ENCODE results near the gene SLMAP.
"Not testable (repeated sequence)": the region's sequence is repeated elsewhere in the genome, so short reads cannot be mapped to it uniquely, and the experiment has no call there.

Gene SLMAP

DNA sequence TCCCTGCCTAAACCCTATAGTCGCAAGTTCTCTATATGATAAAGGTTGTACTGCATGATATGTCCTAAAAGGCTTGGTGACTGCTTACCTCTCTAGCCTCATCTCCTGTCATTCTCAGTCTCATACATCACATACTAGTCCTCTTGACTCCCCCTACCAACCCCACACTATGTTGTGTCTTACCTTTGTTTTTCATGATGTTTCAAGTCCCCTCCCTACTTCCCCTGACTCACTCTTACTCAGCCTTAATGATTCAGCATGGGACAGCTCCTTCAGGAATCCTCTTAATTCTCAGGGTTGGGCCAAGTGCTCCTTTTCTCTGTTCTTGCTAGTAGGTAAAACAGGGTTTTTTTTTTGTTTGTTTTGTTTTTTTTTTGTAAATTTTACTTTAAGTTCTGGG, 49.6 kb downstream of the SLMAP start:
- H3K14ac ChIP-seq (ENCODE audit: low read length in 2 of 2): no peak overlapping the region
- H3K27me3 ChIP-seq (ENCODE audit: control insufficient read depth in 1 of 2, insufficient read depth in 1 of 2, low read length in 2 of 2): no peaks in the 10 kb centered on the region
- no peak overlapping the region for H4K91ac ChIP-seq (ENCODE audit: low read length)
- H3K9ac ChIP-seq (ENCODE audit: low read length): peak overlapping the region; percentile 23
- H3K18ac ChIP-seq (ENCODE audit: low read depth in 1 of 2, low read length in 2 of 2): no peak overlapping the region
- H2AK5ac ChIP-seq (ENCODE audit: low read length, severe bottlenecking): no peak overlapping the region
- H3K4ac ChIP-seq (ENCODE audit: low read depth in 1 of 2, low read length in 2 of 2): no peak overlapping the region
- H2AFZ ChIP-seq (ENCODE audit: low read depth, low read length): no peak overlapping the region
- peak; percentile 67 for DNase-seq
- no peak overlapping the region for H3K4me2 ChIP-seq (ENCODE audit: low read length, poor library complexity, severe bottlenecking)
- H3K36me3 ChIP-seq (ENCODE audit: control insufficient read depth in 1 of 2, insufficient read depth in 2 of 2, low read depth in 1 of 2, low read length in 2 of 2): no peaks in the 10 kb centered on the region
- peaks cover 5% of the 10 kb centered on the region for H3K4me1 ChIP-seq (ENCODE audit: control insufficient read depth, insufficient read depth, low read depth, low read length)
- H4K8ac ChIP-seq (ENCODE audit: low read length): no peak overlapping the region
- peaks cover 13% of the 10 kb centered on the region for H3K79me1 ChIP-seq (replicated peaks; ENCODE audit: low read length, poor library complexity, severe bottlenecking)
- no peak overlapping the region for H3K27ac ChIP-seq (ENCODE audit: low read length, poor library complexity, severe bottlenecking)
- H2BK120ac ChIP-seq (ENCODE audit: low read depth, low read length): no peak overlapping the region
- no peaks in the 10 kb centered on the region for H3K9me3 ChIP-seq (ENCODE audit: control insufficient read depth, low read length)
- no CpG with 5 or more reads among the region's 1 CpG for WGBS
- H2BK5ac ChIP-seq (ENCODE audit: low read depth, low read length, poor library complexity, severe bottlenecking): no peak overlapping the region
- H3K23ac ChIP-seq (ENCODE audit: low read length in 2 of 2): no peak overlapping the region
- H2BK12ac ChIP-seq (ENCODE audit: low read length in 2 of 2): no peak overlapping the region
- no peak overlapping the region for H2BK15ac ChIP-seq (ENCODE audit: low read depth, poor library complexity, severe bottlenecking)
- H3K4me3 ChIP-seq (ENCODE audit: insufficient read depth in 1 of 2, low read depth in 1 of 2, low read length in 2 of 2): no peak overlapping the region

DNA sequence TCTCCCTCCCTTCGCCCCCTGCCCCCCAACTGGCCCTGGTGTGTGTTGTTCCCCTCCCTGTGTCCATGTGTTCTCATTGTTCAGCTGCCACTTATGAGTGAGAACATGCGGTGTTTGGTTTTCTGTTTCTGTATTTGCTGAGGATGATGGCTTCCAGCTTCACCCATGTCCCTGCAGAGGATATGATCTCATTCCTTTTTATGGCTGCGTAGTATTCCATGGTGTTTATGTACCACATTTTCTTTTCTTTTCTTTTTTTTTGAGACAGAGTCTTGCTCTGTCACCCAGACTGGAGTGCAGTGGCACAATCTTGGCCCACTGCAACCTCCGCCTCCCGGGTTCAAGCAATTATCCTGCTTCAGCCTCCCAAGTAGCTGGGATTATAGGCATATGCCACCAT, 50.1 kb downstream of the SLMAP start:
- H3K18ac ChIP-seq (ENCODE audit: low read depth in 1 of 2, low read length in 2 of 2); H2AFZ ChIP-seq (ENCODE audit: low read depth, low read length); H3K79me1 ChIP-seq (replicated peaks; ENCODE audit: low read length, poor library complexity, severe bottlenecking); H3K4ac ChIP-seq (ENCODE audit: low read depth in 1 of 2, low read length in 2 of 2); H4K91ac ChIP-seq (ENCODE audit: low read length); H4K8ac ChIP-seq (ENCODE audit: low read length); H2BK120ac ChIP-seq (ENCODE audit: low read depth, low read length); H3K27me3 ChIP-seq (ENCODE audit: control insufficient read depth in 1 of 2, insufficient read depth in 1 of 2, low read length in 2 of 2); DNase-seq; H3K4me1 ChIP-seq (ENCODE audit: control insufficient read depth, insufficient read depth, low read depth, low read length); H2BK12ac ChIP-seq (ENCODE audit: low read length in 2 of 2); H3K4me2 ChIP-seq (ENCODE audit: low read length, poor library complexity, severe bottlenecking); H3K9me3 ChIP-seq (ENCODE audit: control insufficient read depth, low read length); H3K23ac ChIP-seq (ENCODE audit: low read length in 2 of 2); H3K4me3 ChIP-seq (ENCODE audit: insufficient read depth in 1 of 2, low read depth in 1 of 2, low read length in 2 of 2); H3K36me3 ChIP-seq (ENCODE audit: control insufficient read depth in 1 of 2, insufficient read depth in 2 of 2, low read depth in 1 of 2, low read length in 2 of 2); H2BK5ac ChIP-seq (ENCODE audit: low read depth, low read length, poor library complexity, severe bottlenecking); H3K14ac ChIP-seq (ENCODE audit: low read length in 2 of 2); H2AK5ac ChIP-seq (ENCODE audit: low read length, severe bottlenecking); H3K9ac ChIP-seq (ENCODE audit: low read length); H2BK15ac ChIP-seq (ENCODE audit: low read depth, poor library complexity, severe bottlenecking); H3K27ac ChIP-seq (ENCODE audit: low read length, poor library complexity, severe bottlenecking): not testable (repeated sequence)
- 97% methylated on average over 4 of the region's 5 CpGs for WGBS

DNA sequence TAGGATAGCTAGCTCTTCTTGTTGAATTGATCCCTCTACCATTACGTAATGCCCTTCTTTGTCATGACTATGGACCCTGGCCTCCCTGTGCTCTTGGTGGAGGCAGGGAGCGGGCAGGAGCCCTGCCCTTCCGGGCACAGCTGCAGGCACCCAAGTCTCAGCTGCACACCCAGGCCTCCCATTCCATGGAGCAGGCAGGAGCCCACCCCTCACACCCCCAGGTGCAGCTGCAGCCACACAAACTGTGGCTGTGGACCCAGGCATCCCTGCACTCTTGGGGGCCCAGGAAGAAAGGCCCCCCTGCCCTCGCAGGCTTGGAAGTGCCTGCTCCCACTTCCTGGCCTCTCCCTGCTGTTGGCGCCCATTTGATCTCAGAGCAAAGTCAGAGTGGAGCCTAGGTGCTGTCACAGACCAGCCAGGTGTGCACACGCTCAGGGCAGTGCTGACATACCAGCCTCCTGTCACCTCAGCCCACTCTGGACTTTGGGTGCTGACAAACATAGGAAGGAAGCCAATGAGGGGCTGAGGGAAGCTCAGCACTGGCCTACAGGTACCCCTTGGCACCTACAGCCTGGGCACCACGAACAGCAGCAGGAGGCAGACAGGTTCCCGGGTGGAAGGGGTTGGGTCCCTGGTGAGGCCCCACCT, 53.0 kb downstream of the SLMAP start:
- no peak overlapping the region for H3K18ac ChIP-seq (ENCODE audit: low read depth in 1 of 2, low read length in 2 of 2)
- no peak overlapping the region for H2BK15ac ChIP-seq (ENCODE audit: low read depth, poor library complexity, severe bottlenecking)
- no peaks in the 10 kb centered on the region for H3K27me3 ChIP-seq (ENCODE audit: control insufficient read depth in 1 of 2, insufficient read depth in 1 of 2, low read length in 2 of 2)
- H2AK5ac ChIP-seq (ENCODE audit: low read length, severe bottlenecking): no peak overlapping the region
- no peak overlapping the region for H3K27ac ChIP-seq (ENCODE audit: low read length, poor library complexity, severe bottlenecking)
- WGBS: 97% methylated on average over 8 of the region's 8 CpGs
- no peak overlapping the region for H3K4me3 ChIP-seq (ENCODE audit: insufficient read depth in 1 of 2, low read depth in 1 of 2, low read length in 2 of 2)
- no peak overlapping the region for H4K8ac ChIP-seq (ENCODE audit: low read length)
- no peak overlapping the region for H3K9ac ChIP-seq (ENCODE audit: low read length)
- no peak overlapping the region for H3K23ac ChIP-seq (ENCODE audit: low read length in 2 of 2)
- H2AFZ ChIP-seq (ENCODE audit: low read depth, low read length): no peak overlapping the region
- H2BK12ac ChIP-seq (ENCODE audit: low read length in 2 of 2): no peak overlapping the region
- no peak for DNase-seq
- no peaks in the 10 kb centered on the region for H3K36me3 ChIP-seq (ENCODE audit: control insufficient read depth in 1 of 2, insufficient read depth in 2 of 2, low read depth in 1 of 2, low read length in 2 of 2)
- H3K4me1 ChIP-seq (ENCODE audit: control insufficient read depth, insufficient read depth, low read depth, low read length): peaks cover 3% of the 10 kb centered on the region
- H3K4ac ChIP-seq (ENCODE audit: low read depth in 1 of 2, low read length in 2 of 2): no peak overlapping the region
- H4K91ac ChIP-seq (ENCODE audit: low read length): no peak overlapping the region
- no peak overlapping the region for H3K14ac ChIP-seq (ENCODE audit: low read length in 2 of 2)
- H2BK5ac ChIP-seq (ENCODE audit: low read depth, low read length, poor library complexity, severe bottlenecking): no peak overlapping the region
- no peak overlapping the region for H3K4me2 ChIP-seq (ENCODE audit: low read length, poor library complexity, severe bottlenecking)
- no peaks in the 10 kb centered on the region for H3K9me3 ChIP-seq (ENCODE audit: control insufficient read depth, low read length)
- H3K79me1 ChIP-seq (replicated peaks; ENCODE audit: low read length, poor library complexity, severe bottlenecking): peaks cover 10% of the 10 kb centered on the region
- H2BK120ac ChIP-seq (ENCODE audit: low read depth, low read length): no peak overlapping the region

DNA sequence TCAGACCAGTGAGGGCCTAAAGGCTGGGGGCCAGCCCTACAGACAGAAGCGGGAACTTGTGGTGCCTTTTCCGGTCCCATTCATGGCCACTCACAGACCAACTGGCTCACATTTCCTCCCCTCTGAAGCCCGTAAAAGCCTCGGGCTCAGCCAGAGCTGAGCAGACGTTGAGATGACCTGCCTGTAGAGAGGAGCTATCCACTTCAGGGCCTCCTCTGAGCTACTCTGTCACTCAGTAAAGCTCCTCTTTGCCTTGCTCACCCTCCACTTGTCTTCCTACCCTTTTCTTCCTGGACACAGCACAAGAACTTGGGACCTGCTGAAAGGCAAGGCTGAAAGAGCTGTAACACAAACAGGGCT, 53.5 kb downstream of the SLMAP start:
- H3K27ac ChIP-seq (ENCODE audit: low read length, poor library complexity, severe bottlenecking): no peak overlapping the region
- H3K4me2 ChIP-seq (ENCODE audit: low read length, poor library complexity, severe bottlenecking): no peak overlapping the region
- no peak overlapping the region for H3K23ac ChIP-seq (ENCODE audit: low read length in 2 of 2)
- no peak overlapping the region for H3K14ac ChIP-seq (ENCODE audit: low read length in 2 of 2)
- DNase-seq: no peak
- H2BK12ac ChIP-seq (ENCODE audit: low read length in 2 of 2): no peak overlapping the region
- no peaks in the 10 kb centered on the region for H3K27me3 ChIP-seq (ENCODE audit: control insufficient read depth in 1 of 2, insufficient read depth in 1 of 2, low read length in 2 of 2)
- no peak overlapping the region for H3K9ac ChIP-seq (ENCODE audit: low read length)
- no peak overlapping the region for H4K8ac ChIP-seq (ENCODE audit: low read length)
- peaks cover 13% of the 10 kb centered on the region for H3K79me1 ChIP-seq (replicated peaks; ENCODE audit: low read length, poor library complexity, severe bottlenecking)
- no peak overlapping the region for H2BK5ac ChIP-seq (ENCODE audit: low read depth, low read length, poor library complexity, severe bottlenecking)
- no peaks in the 10 kb centered on the region for H3K9me3 ChIP-seq (ENCODE audit: control insufficient read depth, low read length)
- no peak overlapping the region for H2AK5ac ChIP-seq (ENCODE audit: low read length, severe bottlenecking)
- H2BK15ac ChIP-seq (ENCODE audit: low read depth, poor library complexity, severe bottlenecking): no peak overlapping the region
- no peak overlapping the region for H3K18ac ChIP-seq (ENCODE audit: low read depth in 1 of 2, low read length in 2 of 2)
- H3K4me1 ChIP-seq (ENCODE audit: control insufficient read depth, insufficient read depth, low read depth, low read length): no peaks in the 10 kb centered on the region
- H3K4ac ChIP-seq (ENCODE audit: low read depth in 1 of 2, low read length in 2 of 2): no peak overlapping the region
- 65% methylated on average over 5 of the region's 5 CpGs for WGBS
- no peak overlapping the region for H2AFZ ChIP-seq (ENCODE audit: low read depth, low read length)
- H2BK120ac ChIP-seq (ENCODE audit: low read depth, low read length): no peak overlapping the region
- no peak overlapping the region for H4K91ac ChIP-seq (ENCODE audit: low read length)
- H3K36me3 ChIP-seq (ENCODE audit: control insufficient read depth in 1 of 2, insufficient read depth in 2 of 2, low read depth in 1 of 2, low read length in 2 of 2): no peaks in the 10 kb centered on the region
- no peak overlapping the region for H3K4me3 ChIP-seq (ENCODE audit: insufficient read depth in 1 of 2, low read depth in 1 of 2, low read length in 2 of 2)

All from mesenchymal stem cell (in vitro differentiated cells and primary cell).